ENCODE measurements around the gene LAMC3. TPM values are rescaled to one million over a fixed set of nuclear protein-coding genes. Genes with fewer than 3 reads are reported as not detected.

Gene LAMC3
- total and polyA plus RNA-seq, 7 donors: 0.17 to 0.96 (median 0.22) TPM; not detected in 1

DNA sequence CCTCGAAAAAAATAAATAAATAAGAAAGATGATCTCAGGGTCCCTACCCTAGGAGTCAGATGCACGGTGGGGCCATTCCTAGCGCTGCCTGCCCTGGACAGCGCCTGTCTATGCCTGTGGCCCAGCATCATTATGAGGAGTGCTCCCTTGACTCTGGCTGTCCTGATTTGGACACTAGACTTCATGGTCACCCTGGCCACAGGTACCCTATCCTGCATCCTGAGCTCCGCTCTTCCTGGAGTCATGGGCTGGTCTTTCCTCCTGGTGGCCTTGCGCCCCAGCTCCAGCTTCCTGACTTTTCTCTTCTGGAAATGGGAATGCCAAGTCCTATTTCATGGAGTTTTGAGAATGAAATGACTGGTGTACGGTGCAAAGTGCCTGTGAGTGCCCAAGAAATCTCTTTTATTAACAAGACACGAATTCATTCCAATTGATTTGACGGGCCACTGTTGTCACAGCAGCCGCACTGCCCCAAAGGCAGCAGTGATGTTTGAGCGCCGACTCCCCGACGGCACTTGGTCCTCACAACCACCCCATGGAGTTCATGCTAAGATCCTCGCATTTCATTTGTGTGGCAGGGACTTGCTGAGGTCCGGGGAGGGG is 86.8 kb downstream of the LAMC3 start:
- no peaks in the 10 kb centered on the region for H3K4me1 ChIP-seq
- H3K4me3 ChIP-seq: peak overlapping the region; percentile 65
- ATAC-seq (no peak), DNase-seq (no peak)
- H3K27ac ChIP-seq: no peak overlapping the region
- intact Hi-C loops (cut with DNase I): no loop called here
- peaks cover 0 to 69% (median 15%) of the 10 kb centered on the region in 3 donors for H3K27me3 ChIP-seq (ENCODE audit: insufficient read depth in 3 of 3, low read length in 2 of 3)
- no peaks in the 10 kb centered on the region for H3K36me3 ChIP-seq (ENCODE audit: insufficient read depth in 1 of 2, low read depth in 1 of 2)
- TF ChIP-seq, protein P1, sequence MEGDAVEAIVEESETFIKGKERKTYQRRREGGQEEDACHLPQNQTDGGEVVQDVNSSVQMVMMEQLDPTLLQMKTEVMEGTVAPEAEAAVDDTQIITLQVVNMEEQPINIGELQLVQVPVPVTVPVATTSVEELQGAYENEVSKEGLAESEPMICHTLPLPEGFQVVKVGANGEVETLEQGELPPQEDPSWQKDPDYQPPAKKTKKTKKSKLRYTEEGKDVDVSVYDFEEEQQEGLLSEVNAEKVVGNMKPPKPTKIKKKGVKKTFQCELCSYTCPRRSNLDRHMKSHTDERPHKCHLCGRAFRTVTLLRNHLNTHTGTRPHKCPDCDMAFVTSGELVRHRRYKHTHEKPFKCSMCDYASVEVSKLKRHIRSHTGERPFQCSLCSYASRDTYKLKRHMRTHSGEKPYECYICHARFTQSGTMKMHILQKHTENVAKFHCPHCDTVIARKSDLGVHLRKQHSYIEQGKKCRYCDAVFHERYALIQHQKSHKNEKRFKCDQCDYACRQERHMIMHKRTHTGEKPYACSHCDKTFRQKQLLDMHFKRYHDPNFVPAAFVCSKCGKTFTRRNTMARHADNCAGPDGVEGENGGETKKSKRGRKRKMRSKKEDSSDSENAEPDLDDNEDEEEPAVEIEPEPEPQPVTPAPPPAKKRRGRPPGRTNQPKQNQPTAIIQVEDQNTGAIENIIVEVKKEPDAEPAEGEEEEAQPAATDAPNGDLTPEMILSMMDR (IDR thresholded peaks at IDR 0.05): no peak
- H3K9me3 ChIP-seq: no peaks in the 10 kb centered on the region
- 29 to 34% (median 30%) methylated on average over 16 of the region's 16 CpGs for WGBS, 3 donors

DNA sequence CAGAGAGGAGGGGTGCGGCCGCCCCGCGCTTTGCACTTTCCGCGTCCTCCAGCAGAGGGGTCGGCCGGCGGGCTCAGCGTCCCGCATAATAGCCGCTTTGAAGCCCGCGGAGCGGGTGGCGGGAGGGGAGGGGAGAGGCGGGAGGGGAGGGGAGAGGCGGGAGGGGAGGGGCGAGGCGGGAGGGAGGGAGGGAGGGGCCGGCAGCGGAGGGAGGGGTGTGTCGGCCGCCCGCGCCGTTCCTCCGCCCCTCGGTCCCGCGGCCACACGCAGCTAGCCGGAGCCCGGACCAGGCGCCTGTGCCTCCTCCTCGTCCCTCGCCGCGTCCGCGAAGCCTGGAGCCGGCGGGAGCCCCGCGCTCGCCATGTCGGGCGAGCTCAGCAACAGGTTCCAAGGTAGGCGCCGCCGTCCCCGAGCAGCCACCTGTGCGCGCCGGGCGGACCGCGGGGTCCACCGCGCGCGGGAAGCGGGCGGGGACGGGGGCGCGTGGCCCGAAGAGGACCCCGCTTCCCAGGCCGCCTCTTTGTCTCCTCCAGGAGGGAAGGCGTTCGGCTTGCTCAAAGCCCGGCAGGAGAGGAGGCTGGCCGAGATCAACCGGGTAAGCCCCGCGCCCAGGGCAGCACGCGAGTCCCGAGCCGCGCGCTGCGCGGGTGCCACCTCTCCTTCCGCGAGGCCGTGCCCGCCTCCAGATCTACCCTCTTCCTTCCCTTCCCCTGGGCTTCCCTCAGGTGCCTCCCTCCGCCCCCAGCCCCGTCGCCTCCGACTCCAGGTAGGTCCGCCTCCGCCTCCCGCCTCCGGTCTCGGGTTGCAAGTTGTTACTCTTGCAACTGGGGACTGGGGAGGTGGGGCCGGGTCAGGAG is 87.5 kb downstream of the LAMC3 start, which contains the start of gene AIF1L:
TSS of gene AIF1L (plus strand) at position 263 of the 857 bp plus-strand sequence. CDS start at position 362, 99 bp downstream.
- intact Hi-C loops (cut with DNase I): no loop called here
- no peaks in the 10 kb centered on the region for H3K4me1 ChIP-seq
- H3K4me3 ChIP-seq: peak within 1 kb of the TSS; percentile 65
- H3K27me3 ChIP-seq (ENCODE audit: insufficient read depth in 3 of 3, low read length in 2 of 3): peaks cover 0 to 74% (median 15%) of the 10 kb centered on the region in 3 donors
- 1 to 2% (median 1%) methylated on average over 59 to 96 of the region's 99 CpGs for WGBS, 3 donors
- TF ChIP-seq, protein P1 (IDR thresholded peaks at IDR 0.05): no peak
- no peaks in the 10 kb centered on the region for H3K9me3 ChIP-seq
- no peaks in the 10 kb centered on the region for H3K36me3 ChIP-seq (ENCODE audit: insufficient read depth in 1 of 2, low read depth in 1 of 2)
- ATAC-seq (peak in 3 of 4 donors; percentile 25 to 42 (median 29)), DNase-seq (peak in 1 of 2 donors; percentile 67)
- H3K27ac ChIP-seq: no peak within 1 kb of the TSS

DNA sequence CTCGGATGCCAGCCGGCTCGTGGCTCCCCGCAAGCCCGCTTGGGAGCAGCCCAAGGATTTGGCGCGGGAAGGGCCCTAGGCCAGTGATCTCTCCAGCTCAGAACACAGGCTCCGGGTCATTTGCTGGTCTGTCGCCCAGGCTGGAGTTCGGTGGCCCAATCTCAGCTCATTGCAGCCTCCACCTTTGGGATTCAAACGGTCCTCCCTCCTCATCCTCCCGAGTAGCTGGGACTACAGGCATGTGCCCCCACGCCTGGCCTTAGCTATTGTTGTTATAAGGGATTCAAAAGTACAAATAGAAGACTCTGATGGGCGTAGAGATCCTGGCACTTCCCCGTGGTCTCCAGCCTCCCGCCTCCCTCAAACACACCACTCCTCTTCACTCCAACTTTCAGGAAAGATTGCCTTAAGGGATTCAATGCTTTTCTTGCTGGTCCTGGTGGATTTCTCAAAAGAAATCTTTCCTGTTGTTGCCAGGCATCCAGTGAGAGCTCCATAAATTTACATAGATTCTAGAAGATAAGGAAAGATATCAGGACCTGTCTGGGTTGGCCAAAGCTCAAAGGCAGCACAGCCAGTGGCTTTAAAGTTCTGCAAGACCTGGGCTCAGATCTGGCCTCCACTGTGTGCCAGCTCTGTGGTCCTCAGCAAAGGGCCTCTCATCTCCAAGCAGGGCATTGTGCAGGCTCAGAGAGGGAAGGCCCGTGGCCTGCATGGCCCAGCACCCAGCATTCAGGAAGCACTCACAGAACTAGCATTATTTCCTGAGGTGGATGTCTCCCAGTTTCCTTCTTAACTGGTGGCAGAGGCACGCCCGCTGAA is 88.4 kb downstream of the LAMC3 start:
- intact Hi-C loops (cut with DNase I): no loop called here
- H3K4me1 ChIP-seq: no peaks in the 10 kb centered on the region

DNA sequence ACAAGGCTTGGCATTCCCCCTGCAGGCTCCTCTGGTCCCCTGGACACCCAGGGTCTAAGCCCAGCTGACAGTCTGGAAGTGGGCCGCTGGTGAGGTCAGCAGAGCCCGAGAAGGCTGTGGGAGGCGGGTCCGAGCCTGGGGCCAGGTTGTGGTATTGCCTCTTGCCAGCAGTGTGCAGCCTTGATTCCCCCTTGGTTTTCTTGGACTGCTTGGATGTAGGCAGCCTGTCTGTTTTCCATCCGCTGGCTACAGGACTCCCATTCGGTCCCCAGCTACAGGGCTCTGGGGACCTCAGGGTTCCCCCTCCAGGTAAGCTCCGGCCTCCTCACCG is 88.9 kb downstream of the LAMC3 start:
- H3K27ac ChIP-seq: no peak overlapping the region
- H3K36me3 ChIP-seq (ENCODE audit: insufficient read depth in 1 of 2, low read depth in 1 of 2): no peaks in the 10 kb centered on the region
- ATAC-seq (peak in 1 of 4 donors; percentile 12), DNase-seq (peak in 1 of 2 donors; percentile 70)
- H3K4me3 ChIP-seq: peak overlapping the region; percentile 65
- WGBS, 3 donors: 26 to 58% (median 31%) methylated on average over 8 of the region's 8 CpGs
- intact Hi-C loops (cut with DNase I): no loop called here
- H3K4me1 ChIP-seq: no peaks in the 10 kb centered on the region
- peaks cover 0 to 64% (median 15%) of the 10 kb centered on the region in 3 donors for H3K27me3 ChIP-seq (ENCODE audit: insufficient read depth in 3 of 3, low read length in 2 of 3)
- TF ChIP-seq, protein P1 (IDR thresholded peaks at IDR 0.05): no peak
- H3K9me3 ChIP-seq: no peaks in the 10 kb centered on the region

More for the DNA sequence above, 88.4 kb downstream of the LAMC3 start:
- no peaks in the 10 kb centered on the region for H3K36me3 ChIP-seq (ENCODE audit: insufficient read depth in 1 of 2, low read depth in 1 of 2)
- ATAC-seq (no peak), DNase-seq (no peak)
- 19 to 27% (median 22%) methylated on average over 19 of the region's 19 CpGs for WGBS, 3 donors
- no peak overlapping the region for H3K27ac ChIP-seq
- TF ChIP-seq, protein P1 (IDR thresholded peaks at IDR 0.05): no peak
- peak overlapping the region; percentile 65 for H3K4me3 ChIP-seq
- peaks cover 0 to 70% (median 15%) of the 10 kb centered on the region in 3 donors for H3K27me3 ChIP-seq (ENCODE audit: insufficient read depth in 3 of 3, low read length in 2 of 3)
- H3K9me3 ChIP-seq: no peaks in the 10 kb centered on the region
